HCT116 (cell line): ENCODE results near the gene CRYBA4. TPM values are rescaled to one million over a fixed set of nuclear protein-coding genes. Genes with fewer than 3 reads are reported as not detected.
"Not testable (repeated sequence)": the region's sequence is repeated elsewhere in the genome, so short reads cannot be mapped to it uniquely, and the experiment has no call there.

ENCODE experiments used
- ATAC-seq: fragments of 200-7000 bp; cut with Tn5 transposase; 2 replicates; pipeline ENCODE4 v1.9.1; 2020; ENCODE audit warnings: mild to moderate bottlenecking, moderate library complexity
- BruUV-seq: library from RNA; stranded (reverse); fragments of 400-500 nt; replicated peaks from 2 replicates; lab custom pipeline; 2021; lab: Mats Ljungman, UMichigan
- CTCF ChIA-PET: fragments of 300-600 bp; sonication (Branson Sonifier 250); formaldehyde crosslinking; loops from one replicate; lab custom pipeline; 2021; ENCODE audit warnings: antibody characterized with exemption; lab: Charles Lee
- POLR2A ChIA-PET: fragments of 300-600, 350-600 bp; sonication (Branson Sonifier 250); formaldehyde crosslinking; loops from one replicate; lab custom pipeline; 2021; ENCODE audit warnings: antibody characterized with exemption; lab: Charles Lee
- RAD21 ChIA-PET, 2 experiments: fragments of 300-600 bp; sonication (Branson Sonifier 250); formaldehyde crosslinking; loops; one replicate each; lab custom pipeline; 2023; ENCODE audit warnings: low total read pairs in 2 of 2; ENCODE audit not compliant: uncharacterized antibody in 2 of 2, unreplicated experiment in 2 of 2, low non-redundant PET in 1 of 2; lab: Charles Lee
- DNase-seq: peaks from one replicate; pipeline ENCODE4 v3.0.0-alpha.2; 2010; ENCODE audit warnings: low read depth, low spot score
- H2AFZ ChIP-seq: fragments of 200-600 bp; shearing (Covaris generic), sonication (generic); 2 replicates; pipeline ENCODE4 v1.6.1; 2017; ENCODE audit warnings: low read depth, mixed run types, mixed read lengths, antibody characterized with exemption, low read length; ENCODE audit not compliant: poor library complexity, severe bottlenecking
- H3K27ac ChIP-seq: 2 replicates; pipeline ENCODE4 v1.5.1; 2012; ENCODE audit warnings: low read depth, low read length
- H3K27me3 ChIP-seq: fragments of 200-600 bp; sonication (generic); 2 replicates; pipeline ENCODE4 v1.6.1; 2016; ENCODE audit warnings: mixed run types, low read length, mixed read lengths; ENCODE audit not compliant: insufficient read depth
- H3K36me3 ChIP-seq, 2 experiments: fragments of 200-500 bp in 1 of 2; fragments of 200-600 bp in 1 of 2; sonication (Bioruptor generic) in 1 of 2; sonication (generic) in 1 of 2; 2 replicates each; pipeline versions ENCODE4 v1.5.1 to v1.6.1; 2014 to 2016; ENCODE audit warnings: low read length in 2 of 2, inconsistent platforms in 1 of 2, mixed read lengths in 1 of 2, mixed run types in 1 of 2; ENCODE audit not compliant: insufficient read depth in 2 of 2, control insufficient read depth in 1 of 2
- H3K4me1 ChIP-seq, 2 experiments: fragments of 200-600 bp in 1 of 2; sonication (generic) in 1 of 2; 2 replicates each; pipeline versions ENCODE4 v1.5.1 to v1.6.1; 2012 to 2017; ENCODE audit warnings: low read length in 2 of 2, inconsistent platforms in 1 of 2, mild to moderate bottlenecking in 1 of 2, mixed read lengths in 1 of 2, mixed run types in 1 of 2, moderate library complexity in 1 of 2; ENCODE audit not compliant: insufficient read depth in 2 of 2, control insufficient read depth in 1 of 2
- H3K4me2 ChIP-seq: fragments of 200-600 bp; sonication (generic); 2 replicates; pipeline ENCODE4 v1.6.1; 2017; ENCODE audit warnings: mixed run types, low read length, mixed read lengths
- H3K4me3 ChIP-seq, 2 experiments: fragments of 200-600 bp in 1 of 2; sonication (generic) in 1 of 2; replicated peaks in 1 of 2; 2 replicates each; pipeline ENCODE4 v1.5.1; 2011 to 2016; ENCODE audit warnings: low read length in 2 of 2, control low read depth in 1 of 2, low read depth in 1 of 2, mild to moderate bottlenecking in 1 of 2, mixed read lengths in 1 of 2, mixed run types in 1 of 2
- H3K79me2 ChIP-seq: fragments of 200-600 bp; sonication (generic); 2 replicates; pipeline ENCODE4 v1.6.1; 2017; ENCODE audit warnings: mild to moderate bottlenecking, mixed run types, low read length, moderate library complexity, mixed read lengths; ENCODE audit not compliant: insufficient read depth
- H3K9ac ChIP-seq: fragments of 200-600 bp; sonication (generic); 2 replicates; pipeline ENCODE4 v1.6.1; 2016; ENCODE audit warnings: low read length, mixed read lengths
- H3K9me2 ChIP-seq: fragments of 200-600 bp; sonication (generic), shearing (Covaris generic); 2 replicates; pipeline ENCODE4 v1.6.1; 2017; ENCODE audit warnings: mixed run types, mild to moderate bottlenecking, moderate library complexity; ENCODE audit not compliant: insufficient read depth
- H3K9me3 ChIP-seq, 2 experiments: fragments of 200-500 bp in 1 of 2; fragments of 200-600 bp in 1 of 2; sonication (Bioruptor generic) in 1 of 2; sonication (generic) in 1 of 2; 2 replicates each; pipeline ENCODE4 v1.6.1; 2014 to 2017; ENCODE audit warnings: low read length in 2 of 2, mixed read lengths in 2 of 2, inconsistent platforms in 1 of 2, low read depth in 1 of 2, mild to moderate bottlenecking in 1 of 2, mixed run types in 1 of 2, moderate library complexity in 1 of 2; ENCODE audit not compliant: control insufficient read depth in 1 of 2, insufficient read depth in 1 of 2
- H4K20me1 ChIP-seq: fragments of 200-600 bp; sonication (generic), shearing (Covaris generic); 2 replicates; pipeline ENCODE4 v1.6.1; 2017; ENCODE audit warnings: mixed run types, mild to moderate bottlenecking, moderate library complexity; ENCODE audit not compliant: insufficient read depth
- CEBPB ChIP-seq: IDR thresholded peaks from 2 replicates; pipeline ENCODE4 v1.6.1; 2012; ENCODE audit warnings: low read depth
- ZBTB33 ChIP-seq: IDR thresholded peaks from 2 replicates; pipeline ENCODE4 v1.6.1; 2011; ENCODE audit warnings: mild to moderate bottlenecking, low read length, moderate library complexity; ENCODE audit not compliant: insufficient replicate concordance; ENCODE audit errors: extremely low read depth
- ZNF274 ChIP-seq: fragments of 200-500 bp; sonication (Bioruptor generic); IDR thresholded peaks from 2 replicates; pipeline ENCODE4 v1.6.1; 2014; ENCODE audit warnings: mild to moderate bottlenecking, low read depth, low read length, inconsistent platforms
- intact Hi-C: fragments of 100-400 bp; cut with micrococcal nuclease; formaldehyde crosslinking; loops from 2 replicates; pipeline ENCODE4 v1.10.0; 2022
- total RNA-seq: library from RNA; stranded (reverse); gene quantifications from one replicate; pipeline ENCODE4 v1.2.1, GENCODE V29; 2021; ENCODE audit not compliant: unreplicated experiment

The CRYBA4 gene
- total RNA-seq, 1 experiment from 2014 or later = not detected

- no peak overlapping the region for H2AFZ ChIP-seq
- no peaks in the 10 kb centered on the region for H3K36me3 ChIP-seq
- no peaks in the 10 kb centered on the region for H4K20me1 ChIP-seq
- CTCF ChIA-PET = no interaction called here
- no peak overlapping the region for H3K4me3 ChIP-seq
- no peaks in the 10 kb centered on the region for H3K9me3 ChIP-seq
- BruUV-seq = no TSS peak
- POLR2A ChIA-PET = no interaction called here
- no peaks in the 10 kb centered on the region for H3K79me2 ChIP-seq
- no peak overlapping the region for H3K27ac ChIP-seq
- H3K9ac ChIP-seq = no peak overlapping the region
- TF ChIP-seq CEBPB (no peak), ZBTB33 (no peak), ZNF274 (no peak)
- no peaks in the 10 kb centered on the region for H3K9me2 ChIP-seq
- H3K4me2 ChIP-seq = no peak overlapping the region
- RAD21 ChIA-PET = no interaction called here
- DNase-seq (no peak), ATAC-seq (no peak)
- H3K27me3 ChIP-seq = peaks cover 15% of the 10 kb centered on the region; the same call in 1 of the 2 replicates
- intact Hi-C loops = no loop called here
- no peaks in the 10 kb centered on the region for H3K4me1 ChIP-seq
These were observed 9.1 kb upstream of the CRYBA4 start for GRCh38 chr22:26612652-26613051.

- RAD21 ChIA-PET, CTCF ChIA-PET, H3K79me2 ChIP-seq, H3K9ac ChIP-seq, POLR2A ChIA-PET, H3K4me2 ChIP-seq, H3K4me3 ChIP-seq, H3K9me2 ChIP-seq, DNase-seq, H3K27ac ChIP-seq, H3K36me3 ChIP-seq, H2AFZ ChIP-seq, intact Hi-C loops, H3K4me1 ChIP-seq, ATAC-seq, BruUV-seq, H3K9me3 ChIP-seq, H4K20me1 ChIP-seq: not testable (repeated sequence)
- peaks cover 13% of the 10 kb centered on the region; the same call in 1 of the 2 replicates for H3K27me3 ChIP-seq
These were observed 8.0 kb upstream of the CRYBA4 start for GRCh38 chr22:26613753-26614152.
